ENCODE measurements around the gene GNB2.
"Not testable (repeated sequence)": the region's sequence is repeated elsewhere in the genome, so short reads cannot be mapped to it uniquely, and the experiment has no call there.

GNB2 gene

DNA sequence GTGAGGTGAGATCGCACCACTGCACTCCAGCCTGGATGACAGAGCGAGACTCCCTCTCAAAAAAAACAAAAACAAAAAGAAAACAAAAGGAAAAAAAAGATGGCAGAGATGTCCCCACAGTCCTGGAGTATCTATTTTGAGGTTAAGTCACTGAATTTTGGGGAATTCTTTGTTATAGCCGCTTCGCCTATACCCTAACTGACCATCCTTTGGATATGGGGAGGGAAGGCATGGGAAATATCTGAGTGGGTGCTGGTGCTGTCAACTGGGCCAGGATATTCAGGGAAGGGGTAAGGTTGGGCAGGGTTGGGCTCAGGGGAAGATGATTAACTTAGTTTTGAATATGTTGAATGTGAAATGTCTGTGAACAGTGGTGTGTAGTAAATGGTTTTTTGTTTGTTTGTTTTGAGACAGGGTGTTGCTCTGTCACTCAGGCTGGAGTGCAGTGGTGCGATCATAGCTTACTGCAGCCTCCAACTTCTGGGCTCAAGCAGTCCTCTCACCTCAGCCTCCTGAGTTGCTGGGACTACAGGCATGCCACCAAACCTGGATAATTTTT lies 8.3 kb upstream of the GNB2 start:
- no peak for DNase-seq (ENCODE audit: low read depth)

DNA sequence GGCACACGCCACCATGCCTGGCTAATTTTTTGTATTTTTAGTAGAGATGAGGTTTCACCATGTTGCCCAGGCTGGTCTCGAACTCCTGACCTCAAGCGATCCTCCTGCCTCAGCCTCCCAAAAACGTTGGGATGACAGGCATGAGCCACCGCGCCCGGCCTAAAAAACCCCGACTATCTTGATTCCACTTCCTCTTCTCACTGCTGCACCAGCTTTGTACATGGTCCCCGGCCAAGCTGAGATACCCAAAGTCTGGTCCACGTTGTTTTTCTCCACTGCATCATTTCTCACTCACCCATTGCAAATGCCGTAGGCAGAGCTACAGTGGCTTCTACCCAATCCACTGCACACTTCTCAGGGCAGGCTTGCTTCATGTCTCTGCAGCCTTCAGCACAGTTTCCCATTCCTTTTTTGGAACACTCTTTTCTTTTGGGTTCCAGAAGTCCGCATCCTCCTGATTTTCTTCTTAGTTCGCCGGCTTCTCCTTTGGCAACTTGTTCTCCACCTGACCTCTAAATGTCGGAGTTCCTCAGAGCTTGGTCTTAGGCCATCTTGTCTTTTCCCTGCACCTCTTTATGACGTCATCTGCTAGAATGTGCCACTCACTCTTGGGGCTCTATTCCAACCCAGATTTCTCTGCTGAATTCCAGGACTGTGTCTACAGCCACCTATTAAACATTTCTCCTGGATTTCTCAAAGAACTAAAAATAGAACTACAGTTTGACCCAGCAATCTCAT lies 6.0 kb upstream of the GNB2 start:
- DNase-seq (ENCODE audit: low read depth), result no peak

DNA sequence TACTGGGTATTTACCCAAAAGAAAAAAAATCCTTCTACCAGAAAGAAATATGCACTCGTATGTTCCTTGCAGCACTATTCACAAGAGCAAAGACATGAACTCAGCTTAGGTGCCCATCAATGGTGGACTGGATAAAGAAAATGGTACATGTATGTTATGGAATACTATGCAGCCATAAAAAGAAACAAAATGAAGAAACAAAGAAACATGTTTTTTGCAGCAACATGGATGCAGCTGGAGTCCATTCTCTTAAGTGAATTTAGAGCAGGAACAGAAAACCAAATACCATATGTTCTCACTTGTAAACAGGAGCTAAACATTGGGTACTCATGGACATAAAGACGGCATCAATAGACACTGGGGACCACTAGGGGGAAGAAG lies 5.5 kb upstream of the GNB2 start:
- DNase-seq (ENCODE audit: low read depth), result no peak

DNA sequence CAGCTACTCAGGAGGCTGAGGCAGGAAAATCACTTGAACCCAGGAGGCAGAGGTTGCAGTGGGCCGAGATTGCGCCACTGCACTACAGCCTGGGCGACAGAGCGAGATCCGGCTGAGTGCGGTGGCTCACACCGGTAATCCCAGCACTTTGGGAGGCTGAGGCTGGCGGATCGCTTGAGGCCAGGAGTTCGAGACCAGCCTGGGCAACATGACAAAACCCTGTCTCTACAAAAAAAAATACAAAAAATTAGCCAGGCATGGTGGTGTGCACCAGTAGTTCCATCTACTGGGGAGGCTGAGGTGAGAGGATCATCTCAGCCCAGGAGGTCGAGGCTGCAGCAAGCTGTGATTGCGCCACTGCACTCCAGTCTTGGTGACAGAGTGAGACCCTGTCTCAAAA lies 4.4 kb upstream of the GNB2 start:
- not testable (repeated sequence) for DNase-seq (ENCODE audit: low read depth)

DNA sequence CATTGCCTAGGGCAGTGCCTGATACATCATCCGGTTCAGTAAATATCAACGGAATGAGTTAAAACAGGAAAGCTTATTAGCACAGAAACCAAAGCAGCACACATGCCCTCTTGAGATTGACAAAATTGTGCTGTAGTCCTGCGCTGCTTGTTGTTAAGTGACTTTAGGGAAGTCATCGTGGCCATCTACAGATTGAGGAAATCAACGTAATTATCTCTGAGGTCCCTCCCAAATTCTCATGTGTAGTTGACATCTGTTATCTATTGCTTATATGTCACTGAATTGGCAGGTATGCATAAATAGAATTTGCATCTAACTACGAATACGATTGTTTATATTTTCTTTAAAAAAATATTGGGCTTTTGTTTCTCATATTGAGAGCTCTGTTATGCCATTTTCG lies 3.5 kb upstream of the GNB2 start:
- DNase-seq (ENCODE audit: low read depth), result no peak

DNA sequence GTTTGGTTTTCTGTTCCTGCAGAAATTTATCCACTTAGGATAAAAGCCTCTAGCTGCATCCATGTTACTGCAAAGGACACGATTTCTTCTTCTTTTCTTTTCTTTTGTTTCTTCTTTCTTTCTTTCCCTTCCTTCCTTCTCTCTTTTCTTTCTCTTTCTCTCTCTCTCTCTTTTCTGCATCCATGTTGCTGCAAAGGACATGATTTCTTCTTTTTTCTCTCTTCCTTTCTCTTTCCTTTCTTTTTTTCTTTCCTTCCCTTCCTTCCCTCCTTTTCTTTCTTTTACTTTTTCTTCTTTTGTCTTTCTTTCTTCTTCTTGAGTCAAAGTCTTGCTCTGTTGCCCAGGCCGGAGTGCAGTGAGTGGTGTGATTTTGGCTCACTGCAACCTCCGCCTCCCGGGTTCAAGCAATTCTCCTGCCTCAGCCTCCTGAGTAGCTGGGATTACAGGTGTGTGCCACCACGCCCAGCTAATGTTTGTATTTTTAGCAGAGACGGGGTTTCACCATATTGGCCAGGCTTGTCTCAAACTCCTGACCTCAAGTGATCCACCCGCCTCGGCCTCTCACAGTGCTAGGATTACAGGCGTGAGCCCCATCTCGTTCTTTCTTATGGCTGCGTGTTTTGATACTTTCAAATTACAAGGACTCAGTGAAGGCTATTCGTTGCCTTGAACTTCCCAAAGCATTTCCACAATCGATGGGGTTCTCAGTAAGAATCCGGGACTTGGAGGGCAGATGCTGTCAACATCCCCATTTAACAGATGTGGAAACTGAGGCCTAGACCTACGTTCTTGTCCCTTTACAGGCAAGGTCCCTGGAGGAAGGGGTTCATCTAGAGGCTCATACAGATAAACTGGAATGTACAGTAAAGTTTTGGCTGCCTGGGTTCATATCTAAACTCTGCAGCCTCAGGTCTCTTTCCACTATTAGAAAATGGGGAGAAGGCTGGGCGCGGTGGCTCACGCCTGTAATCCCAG lies 1.9 kb upstream of the GNB2 start:
- no peak for DNase-seq (ENCODE audit: low read depth)

DNA sequence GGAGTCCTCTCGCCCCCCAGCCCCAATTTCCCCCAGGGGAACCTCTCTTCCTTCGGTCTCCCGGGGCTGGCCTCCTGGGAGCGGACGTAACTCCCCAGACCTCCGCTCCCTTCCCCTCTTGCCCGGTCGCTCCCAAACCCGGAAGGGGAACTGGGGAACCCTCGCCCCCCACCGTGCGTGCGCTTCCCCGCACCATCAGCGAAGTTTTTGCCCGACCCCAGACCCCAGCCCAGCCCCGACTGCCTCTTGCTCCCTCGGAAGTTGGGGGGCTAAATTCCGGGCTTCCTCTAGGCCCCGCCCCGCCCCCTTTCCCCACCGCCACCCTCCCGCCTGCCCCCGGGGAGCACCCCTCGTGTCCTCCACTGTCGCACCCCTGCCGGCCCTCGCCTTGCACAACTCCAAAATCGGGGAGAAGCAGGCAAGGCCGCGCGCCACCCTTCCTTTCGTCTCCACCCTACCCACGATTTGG lies 436 bp downstream of the GNB2 start:
- DNase-seq (ENCODE audit: low read depth), result peak; percentile 20

DNA sequence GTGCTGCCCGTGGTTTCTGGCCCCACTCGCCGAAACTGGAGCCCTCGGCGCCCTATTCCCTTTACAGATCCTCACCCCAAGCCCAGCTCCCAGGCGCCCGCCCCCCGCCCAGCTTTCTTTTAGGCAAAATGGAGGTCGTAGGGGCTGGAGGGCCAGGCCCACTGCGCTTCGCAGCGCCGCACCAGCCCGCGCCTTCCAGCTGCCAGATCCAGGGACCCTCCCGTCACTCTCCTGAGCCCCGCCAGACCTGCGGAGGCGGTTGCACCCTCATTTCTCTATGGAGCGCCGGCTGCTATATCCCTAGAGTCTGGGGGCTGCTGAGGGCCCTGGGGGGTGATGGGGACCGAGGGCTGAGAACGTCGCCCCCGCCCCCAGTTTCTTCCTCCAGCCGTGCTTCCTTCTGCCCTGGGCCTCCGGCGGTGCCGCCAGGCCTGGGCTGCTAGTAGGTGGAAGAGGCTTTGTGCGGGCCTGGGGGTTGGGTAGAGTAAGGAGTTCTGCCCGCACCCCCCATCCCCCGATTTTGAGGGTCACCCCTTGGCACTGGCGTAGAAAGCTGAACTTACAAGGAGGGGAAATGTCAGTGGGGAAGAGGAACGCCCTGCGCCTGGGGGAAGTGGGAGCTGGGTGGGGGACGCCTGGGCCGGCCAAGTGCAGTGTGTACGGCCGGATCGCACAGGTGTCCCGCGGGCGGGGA lies 1.0 kb downstream of the GNB2 start:
- DNase-seq (ENCODE audit: low read depth), result peak; percentile 29

DNA sequence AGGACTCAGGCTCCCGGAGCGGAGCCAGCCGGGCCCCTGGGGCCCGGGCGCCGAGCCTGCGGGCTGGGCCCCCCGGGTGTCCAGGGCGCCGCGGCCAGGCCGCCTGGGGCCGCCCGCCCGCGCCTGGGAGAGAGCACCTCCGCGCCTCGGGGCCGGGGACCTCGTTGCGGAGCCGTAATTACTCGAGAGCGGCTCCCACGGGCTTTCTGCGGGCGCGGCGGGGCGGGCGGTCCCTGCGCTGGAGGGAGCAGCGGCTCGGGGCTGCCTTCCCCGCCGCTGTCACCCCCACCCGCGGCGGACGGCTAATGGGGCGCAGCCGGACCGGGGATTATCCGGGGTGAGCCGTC lies 1.5 kb downstream of the GNB2 start:
- DNase-seq (ENCODE audit: low read depth), result peak; percentile 29

DNA sequence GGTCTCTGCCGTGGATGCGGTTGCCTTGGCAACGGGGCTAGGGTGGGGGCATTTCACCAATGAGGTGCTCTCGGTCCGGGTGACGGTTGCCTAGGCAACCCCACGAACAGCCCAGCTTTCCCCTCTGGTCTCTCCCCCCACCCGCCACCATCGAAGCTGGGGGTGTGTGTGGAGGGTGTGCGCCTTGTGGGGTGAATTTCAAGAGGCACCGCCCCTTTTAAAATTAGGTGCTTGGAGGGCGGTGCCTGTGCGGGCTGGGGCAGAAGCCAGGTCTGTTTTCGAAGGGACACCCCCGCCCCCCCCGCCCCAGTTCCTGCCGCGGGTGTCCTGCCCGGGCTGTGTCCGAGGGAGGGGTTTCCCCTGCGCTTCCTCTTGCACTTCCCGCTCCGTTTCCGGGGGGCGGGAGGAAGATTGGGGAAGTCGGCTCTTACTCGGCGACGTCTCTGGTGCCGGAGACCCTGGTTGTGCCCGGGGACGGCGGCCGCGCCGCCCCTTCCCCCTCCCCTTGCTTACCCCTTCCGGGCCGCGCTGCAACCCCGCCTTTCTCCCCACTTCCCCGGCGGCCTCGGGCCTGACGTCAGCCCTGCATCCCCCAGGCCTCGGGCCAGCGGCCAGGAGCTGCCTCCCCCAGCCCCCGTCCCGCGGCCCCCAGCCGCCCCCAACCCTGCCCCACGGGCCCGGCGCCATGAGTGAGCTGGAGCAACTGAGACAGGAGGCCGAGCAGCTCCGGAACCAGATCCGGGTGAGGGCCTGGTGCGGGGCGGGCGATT lies 2.2 kb downstream of the GNB2 start:
- DNase-seq (ENCODE audit: low read depth), result peak; percentile 84

DNA sequence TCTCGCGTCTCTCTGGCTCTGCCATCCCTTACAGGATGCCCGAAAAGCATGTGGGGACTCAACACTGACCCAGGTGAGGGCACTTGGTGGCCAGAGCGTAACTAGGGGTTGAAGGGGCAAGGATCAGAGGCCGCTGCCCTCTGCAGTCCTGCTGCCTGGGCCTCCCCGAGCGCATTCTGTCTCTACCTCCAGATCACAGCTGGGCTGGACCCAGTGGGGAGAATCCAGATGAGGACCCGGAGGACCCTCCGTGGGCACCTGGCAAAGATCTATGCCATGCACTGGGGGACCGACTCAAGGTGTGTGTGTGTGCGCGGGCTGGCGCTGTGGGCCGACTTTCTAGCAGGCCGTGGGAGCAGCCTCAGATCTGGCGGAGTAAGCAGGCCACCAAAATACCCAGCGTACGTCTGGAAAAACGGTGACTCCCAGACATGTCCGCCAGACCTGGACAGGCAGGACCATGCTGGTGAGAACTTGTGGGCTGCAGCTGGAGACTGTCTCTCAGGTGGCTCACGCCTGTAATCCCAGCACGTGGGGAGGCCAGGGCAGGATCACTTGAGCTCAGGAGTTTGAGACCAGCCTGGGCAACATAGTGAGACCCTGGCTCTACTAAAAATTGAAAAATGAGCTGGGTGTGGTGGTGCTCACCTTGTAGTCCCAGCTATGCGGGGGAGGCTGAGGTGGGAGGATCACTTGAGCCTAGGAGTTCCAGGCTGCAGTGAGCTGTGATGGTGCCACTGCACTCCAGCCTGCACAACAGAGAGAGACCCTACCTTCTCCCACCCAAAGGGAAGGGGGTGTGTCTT lies 3.2 kb downstream of the GNB2 start:
- DNase-seq (ENCODE audit: low read depth), result no peak

DNA sequence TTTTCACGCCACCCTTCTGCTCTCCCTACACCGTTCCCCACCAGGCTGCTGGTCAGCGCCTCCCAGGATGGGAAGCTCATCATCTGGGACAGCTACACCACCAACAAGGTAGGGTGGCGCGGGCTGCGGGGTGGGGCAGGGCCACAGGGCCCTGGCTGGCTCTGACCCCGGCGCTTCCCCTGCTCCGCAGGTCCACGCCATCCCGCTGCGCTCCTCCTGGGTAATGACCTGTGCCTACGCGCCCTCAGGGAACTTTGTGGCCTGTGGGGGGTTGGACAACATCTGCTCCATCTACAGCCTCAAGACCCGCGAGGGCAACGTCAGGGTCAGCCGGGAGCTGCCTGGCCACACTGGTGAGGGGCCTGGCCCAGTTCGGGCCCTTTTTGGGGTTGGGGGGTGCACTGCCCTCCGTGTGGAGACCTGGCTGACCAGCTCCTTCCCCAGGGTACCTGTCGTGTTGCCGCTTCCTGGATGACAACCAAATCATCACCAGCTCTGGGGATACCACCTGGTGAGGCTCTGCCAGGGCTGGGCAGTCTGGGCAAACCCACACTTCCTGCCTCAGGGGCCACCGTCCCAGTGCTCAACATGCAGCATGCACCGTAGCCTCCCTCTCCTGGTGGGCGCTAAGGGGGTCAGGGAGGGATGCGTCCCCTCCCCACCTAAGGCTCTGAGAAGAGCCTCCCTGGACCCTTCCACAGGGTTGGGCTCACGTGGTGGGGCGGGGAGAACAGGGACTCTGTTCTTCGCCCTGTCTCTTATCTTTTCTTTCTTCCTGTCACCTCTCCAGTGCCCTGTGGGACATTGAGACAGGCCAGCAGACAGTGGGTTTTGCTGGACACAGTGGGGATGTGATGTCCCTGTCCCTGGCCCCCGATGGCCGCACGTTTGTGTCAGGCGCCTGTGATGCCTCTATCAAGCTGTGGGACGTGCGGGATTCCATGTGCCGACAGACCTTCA lies 4.0 kb downstream of the GNB2 start:
- no peak for DNase-seq (ENCODE audit: low read depth)

DNA sequence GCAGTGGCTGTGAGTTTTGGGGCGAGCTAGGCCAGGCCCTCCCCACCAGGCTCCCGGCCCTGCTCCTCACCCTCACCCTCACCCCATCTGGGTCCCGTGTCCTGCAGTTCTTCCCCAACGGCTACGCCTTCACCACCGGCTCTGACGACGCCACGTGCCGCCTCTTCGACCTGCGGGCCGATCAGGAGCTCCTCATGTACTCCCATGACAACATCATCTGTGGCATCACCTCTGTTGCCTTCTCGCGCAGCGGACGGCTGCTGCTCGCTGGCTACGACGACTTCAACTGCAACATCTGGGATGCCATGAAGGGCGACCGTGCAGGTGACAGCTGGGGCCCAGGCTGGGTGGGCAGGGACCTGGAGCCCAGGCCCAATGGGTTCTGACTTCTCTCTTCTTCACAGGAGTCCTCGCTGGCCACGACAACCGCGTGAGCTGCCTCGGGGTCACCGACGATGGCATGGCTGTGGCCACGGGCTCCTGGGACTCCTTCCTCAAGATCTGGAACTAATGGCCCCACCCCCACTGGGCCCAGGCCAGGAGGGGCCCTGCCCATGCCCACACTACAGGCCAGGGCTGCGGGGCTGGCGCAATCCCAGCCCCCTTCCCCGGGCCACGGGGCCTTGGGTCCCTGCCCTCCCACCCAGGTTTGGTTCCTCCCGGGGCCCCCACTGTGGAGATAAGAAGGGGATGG lies 4.9 kb downstream of the GNB2 start:
- DNase-seq (ENCODE audit: low read depth), result no peak

DNA sequence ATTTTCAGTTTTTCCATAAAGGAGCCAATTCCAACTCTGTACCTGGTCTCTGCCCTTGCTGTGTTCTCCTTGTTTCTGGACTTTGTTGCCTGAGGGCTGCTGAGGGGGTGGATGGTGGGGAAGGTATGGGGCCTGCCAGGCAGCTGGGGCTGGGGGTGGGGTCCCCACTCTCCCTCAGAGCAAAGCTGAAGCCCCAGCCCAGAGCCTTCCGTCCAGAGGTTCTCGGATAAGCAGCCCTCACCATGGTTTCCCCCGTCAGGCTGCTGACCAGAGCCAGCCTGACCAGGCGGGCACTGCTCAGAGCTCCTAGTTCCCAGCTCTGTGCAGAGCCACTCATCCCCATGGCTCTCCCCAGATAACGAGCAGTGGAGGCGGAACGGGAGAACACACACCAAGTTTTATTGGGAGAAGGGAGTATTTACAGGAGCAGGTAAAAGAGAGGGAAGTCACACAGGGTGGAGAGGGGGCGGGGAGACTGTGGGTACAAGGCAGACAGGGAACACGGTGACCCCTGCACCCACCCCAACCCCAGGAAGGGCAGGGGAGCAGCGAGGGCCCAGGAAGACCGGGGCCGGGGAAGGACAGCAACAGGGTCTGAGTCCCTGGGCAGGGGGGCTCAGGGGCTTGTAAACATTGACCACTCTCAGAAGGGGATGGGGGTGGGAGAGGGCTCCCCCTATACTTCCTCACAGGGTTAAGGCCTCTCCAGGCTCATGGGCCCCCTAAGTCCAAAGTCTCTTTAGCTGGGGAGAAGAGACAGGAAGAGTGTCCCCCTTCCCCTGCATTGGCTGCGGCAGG lies 5.8 kb downstream of the GNB2 start:
- no peak for DNase-seq (ENCODE audit: low read depth)

DNA sequence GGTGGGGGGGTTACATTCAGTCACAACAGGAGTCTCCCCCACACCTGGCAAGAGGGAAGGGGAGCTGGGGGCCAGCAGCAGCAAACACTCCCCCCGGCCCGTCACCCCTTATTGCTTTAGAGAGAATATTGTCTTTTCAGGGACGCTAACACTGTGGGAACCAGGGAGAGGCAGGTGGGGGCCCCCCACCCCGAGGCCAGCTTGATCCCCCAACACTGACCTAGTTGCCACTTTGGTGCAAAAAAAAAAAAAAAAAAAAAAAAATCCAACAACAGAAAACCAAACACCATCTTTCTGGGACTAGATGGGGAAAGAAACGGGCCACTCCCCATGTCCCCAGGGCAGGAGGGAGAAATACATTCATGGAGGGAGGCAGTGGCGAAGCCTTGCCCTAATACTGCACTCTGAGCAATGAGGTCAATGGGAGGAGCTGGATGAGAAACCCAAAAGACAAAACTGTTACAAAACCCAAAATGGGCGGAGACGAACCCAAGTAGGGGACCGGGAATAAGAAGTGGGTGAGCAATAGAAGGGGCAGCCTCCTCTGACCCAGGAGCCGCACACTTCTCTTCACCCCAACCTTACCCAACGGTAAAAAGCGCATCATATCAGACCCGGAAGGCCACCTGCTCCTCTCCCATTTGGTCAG lies 6.5 kb downstream of the GNB2 start:
- DNase-seq (ENCODE audit: low read depth), result no peak

DNA sequence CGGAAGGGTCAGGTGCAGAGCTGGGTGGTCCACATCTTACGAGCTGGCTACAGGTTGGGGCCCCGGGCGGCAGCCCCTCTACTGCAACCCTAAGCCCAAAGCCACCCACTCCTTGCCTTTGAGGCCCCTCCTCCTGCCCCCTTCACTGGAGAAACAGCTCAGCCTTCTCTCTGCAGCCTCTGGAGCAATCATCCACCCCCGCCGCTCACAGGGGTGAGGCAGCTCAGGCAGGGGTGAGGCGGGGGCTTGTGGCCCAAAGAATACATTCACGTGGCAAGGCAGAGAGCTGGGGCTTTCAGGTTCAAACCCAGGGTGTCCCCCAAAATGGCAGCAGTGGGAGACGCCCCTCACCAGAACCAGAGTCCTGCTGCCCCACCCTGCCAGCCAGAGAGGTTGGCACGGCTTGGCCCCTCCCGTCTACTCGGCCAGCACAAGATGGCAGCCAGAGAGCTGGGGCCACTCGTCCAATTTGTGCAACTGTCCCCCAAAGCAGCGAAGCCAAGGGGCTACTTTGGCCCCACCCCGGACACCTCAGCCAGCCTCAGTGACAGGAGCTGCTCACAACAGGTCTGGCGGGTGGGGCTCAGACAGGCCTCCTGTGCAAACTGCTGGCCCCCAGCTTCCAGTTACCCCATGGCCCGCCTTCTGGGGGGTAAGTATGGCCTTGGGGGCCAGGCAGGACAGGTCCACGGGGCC lies 7.2 kb downstream of the GNB2 start:
- no peak for DNase-seq (ENCODE audit: low read depth)

Data from iris pigment epithelial cell (primary cell).